SK-N-SH (cell line): ENCODE results near the gene MSH4. TPM values are rescaled to one million over a fixed set of nuclear protein-coding genes. Genes with fewer than 3 reads are reported as not detected.

Source experiments
- CTCF ChIA-PET: fragments of 300-600, 350-600 bp; formaldehyde crosslinking; extraction: SDS; loops from one replicate; lab custom pipeline; 2021; lab: Yijun Ruan, JAX
- POLR2A ChIA-PET: fragments of 350-600 bp; sonication (Branson Sonifier 250); formaldehyde crosslinking; extraction: SDS; loops from one replicate; lab custom pipeline; 2020; ENCODE audit warnings: antibody characterized with exemption, inconsistent platforms; lab: Yijun Ruan, JAX
- DNase-seq: peaks from one replicate; pipeline ENCODE4 v3.0.0; 2012
- H2AFZ ChIP-seq: fragments of 200-600 bp; sonication (generic); 2 replicates; pipeline ENCODE4 v1.8.1; 2016; ENCODE audit warnings: antibody characterized with exemption, mild to moderate bottlenecking, low read depth
- H3F3A ChIP-seq: fragments of 200-600 bp; sonication (generic); replicated peaks from 2 replicates; pipeline ENCODE3; 2016; ENCODE audit warnings: antibody characterized with exemption, mild to moderate bottlenecking; ENCODE audit not compliant: insufficient read depth
- H3K27ac ChIP-seq, 2 experiments: fragments of 200-500 bp in 1 of 2; fragments of 200-600 bp in 1 of 2; sonication (Bioruptor generic) in 1 of 2; sonication (generic), shearing (Covaris generic) in 1 of 2; 2 replicates each; pipeline versions ENCODE4 v1.5.1 to v1.6.1; 2014 to 2016; ENCODE audit warnings: low read depth in 2 of 2, inconsistent platforms in 1 of 2, low read length in 1 of 2, mild to moderate bottlenecking in 1 of 2, mixed read lengths in 1 of 2
- H3K27me3 ChIP-seq: fragments of 200-600 bp; sonication (generic), shearing (Covaris generic); 2 replicates; pipeline ENCODE4 v1.6.1; 2016; ENCODE audit warnings: mixed run types; ENCODE audit not compliant: insufficient read depth
- H3K36me3 ChIP-seq, 2 experiments: fragments of 200-500 bp in 1 of 2; fragments of 200-600 bp in 1 of 2; sonication (Bioruptor generic) in 1 of 2; sonication (generic) in 1 of 2; replicated peaks in 1 of 2; 2 replicates each; pipeline versions ENCODE3 to v1.5.1; 2014 to 2016; ENCODE audit warnings: low read length in 1 of 2, mild to moderate bottlenecking in 1 of 2; ENCODE audit not compliant: insufficient read depth in 2 of 2, control insufficient read depth in 1 of 2
- H3K4me1 ChIP-seq, 2 experiments: fragments of 200-500 bp in 1 of 2; fragments of 200-600 bp in 1 of 2; sonication (Bioruptor generic) in 1 of 2; sonication (generic), shearing (Covaris generic) in 1 of 2; 2 replicates each; pipeline versions ENCODE4 v1.5.1 to v1.6.1; 2014 to 2016; ENCODE audit warnings: low read depth in 1 of 2, low read length in 1 of 2, mixed run types in 1 of 2; ENCODE audit not compliant: insufficient read depth in 2 of 2, control insufficient read depth in 1 of 2
- H3K4me2 ChIP-seq: fragments of 200-600 bp; sonication (generic), shearing (Covaris generic); 2 replicates; pipeline ENCODE4 v1.6.1; 2017; ENCODE audit warnings: mixed run types
- H3K4me3 ChIP-seq, 2 experiments: fragments of 200-500 bp in 1 of 2; fragments of 200-600 bp in 1 of 2; sonication (Bioruptor generic) in 1 of 2; sonication (generic), shearing (Covaris generic) in 1 of 2; 2 replicates each; pipeline versions ENCODE4 v1.5.1 to v1.8.1; 2014 to 2016; ENCODE audit warnings: low read depth in 2 of 2, inconsistent platforms in 1 of 2, low read length in 1 of 2, mild to moderate bottlenecking in 1 of 2, mixed read lengths in 1 of 2, moderate library complexity in 1 of 2
- H3K79me2 ChIP-seq: fragments of 200-600 bp; sonication (generic); 2 replicates; pipeline ENCODE4 v1.8.1; 2017; ENCODE audit warnings: mild to moderate bottlenecking; ENCODE audit not compliant: insufficient read depth
- H3K9ac ChIP-seq: fragments of 200-600 bp; sonication (generic); 2 replicates; pipeline ENCODE4 v1.6.1; 2017; ENCODE audit warnings: mixed run types
- H3K9me2 ChIP-seq: fragments of 200-600 bp; sonication (generic); 2 replicates; pipeline ENCODE4 v1.6.1; 2017; ENCODE audit warnings: mixed run types
- H3K9me3 ChIP-seq: fragments of 200-600 bp; sonication (generic); 2 replicates; pipeline ENCODE4 v1.6.1; 2017; ENCODE audit warnings: mixed run types, mild to moderate bottlenecking, moderate library complexity
- H4K20me1 ChIP-seq: fragments of 200-600 bp; sonication (generic); 2 replicates; pipeline ENCODE4 v1.6.1; 2017; ENCODE audit warnings: mild to moderate bottlenecking, mixed run types; ENCODE audit not compliant: insufficient read depth
- EP300 ChIP-seq, 2 experiments: IDR thresholded peaks; 2 replicates each; pipeline versions ENCODE4 v1.4.0 to v1.6.1; 2012; ENCODE audit warnings: borderline replicate concordance in 1 of 2, low read depth in 1 of 2, low read length in 1 of 2
- FOSL2 ChIP-seq: IDR thresholded peaks from 2 replicates; pipeline ENCODE4 v1.4.0; 2012; ENCODE audit warnings: low read depth, mild to moderate bottlenecking, moderate library complexity, borderline replicate concordance
- JUND ChIP-seq: IDR thresholded peaks from 2 replicates; pipeline ENCODE4 v1.4.0; 2012
- MEF2A ChIP-seq: IDR thresholded peaks from 2 replicates; pipeline ENCODE4 v1.4.0; 2012; ENCODE audit warnings: low read depth, borderline replicate concordance
- NFIC ChIP-seq: IDR thresholded peaks from 2 replicates; pipeline ENCODE4 v1.4.0; 2012; ENCODE audit warnings: borderline replicate concordance
- POLR2AphosphoS5 ChIP-seq: IDR thresholded peaks from 2 replicates; pipeline ENCODE4 v1.6.1; 2012; ENCODE audit warnings: low read depth, low read length
- RCOR1 ChIP-seq: fragments of 150-350 bp; IDR thresholded peaks from 2 replicates; pipeline ENCODE4 v1.6.1; 2017; ENCODE audit warnings: antibody characterized with exemption, low read length
- RXRA ChIP-seq: IDR thresholded peaks from 2 replicates; pipeline ENCODE4 v1.4.0; 2012; ENCODE audit warnings: low read depth, mild to moderate bottlenecking, borderline replicate concordance
- YY1 ChIP-seq: IDR thresholded peaks from 2 replicates; pipeline ENCODE4 v1.4.0; 2012; ENCODE audit warnings: low read depth, mild to moderate bottlenecking
- WGBS: methylation state at CpG from one replicate; pipeline ENCODE4 v1.1.6; 2017; ENCODE audit warnings: low lambda C conversion rate; 5-methylcytosine and 5-hydroxymethylcytosine counted together
- polyA plus RNA-seq, 3 experiments: library from polyadenylated mRNA; depleted of rRNA; stranded (reverse); fragments of >200 nt; gene quantifications; 2 replicates each; pipeline ENCODE4 v1.2.3, GENCODE V29; 2012
- TF ChIP-seq, protein P1 (sequence below): IDR thresholded peaks from 2 replicates; pipeline ENCODE4 v1.4.0; 2012; ENCODE audit warnings: low read depth
- TF ChIP-seq, protein P2 (sequence below): IDR thresholded peaks from 2 replicates; pipeline ENCODE4; 2012
- TF ChIP-seq, protein P3 (sequence below): IDR thresholded peaks from 2 replicates; pipeline ENCODE4 v1.4.0; 2012; ENCODE audit warnings: low read depth, borderline replicate concordance

Gene MSH4
- polyA plus RNA-seq, 1 of the 3 experiments (the other 2 are of a cell fraction), result not detected

DNA sequence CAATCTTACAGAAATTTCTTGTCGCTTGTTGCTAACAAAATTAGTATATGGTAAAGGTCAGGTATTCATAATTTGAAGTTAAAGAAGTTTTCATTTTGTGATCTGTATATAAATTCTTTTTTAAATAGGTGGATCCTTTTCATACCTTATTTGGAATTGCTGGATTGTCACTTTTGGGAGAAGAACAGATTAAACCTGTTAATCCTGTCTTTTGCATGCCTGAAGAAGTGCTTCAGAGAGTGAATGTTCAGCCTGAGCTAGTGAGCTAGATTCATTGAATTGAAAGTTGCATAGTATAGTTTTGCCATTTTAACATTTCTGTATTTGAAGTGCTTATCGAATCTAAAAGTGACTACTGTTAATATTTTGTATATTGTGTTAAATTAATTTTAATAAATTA lies 2.3 kb upstream of the MSH4 start:
- WGBS, result 98% methylated on average over 2 of the region's 2 CpGs

DNA sequence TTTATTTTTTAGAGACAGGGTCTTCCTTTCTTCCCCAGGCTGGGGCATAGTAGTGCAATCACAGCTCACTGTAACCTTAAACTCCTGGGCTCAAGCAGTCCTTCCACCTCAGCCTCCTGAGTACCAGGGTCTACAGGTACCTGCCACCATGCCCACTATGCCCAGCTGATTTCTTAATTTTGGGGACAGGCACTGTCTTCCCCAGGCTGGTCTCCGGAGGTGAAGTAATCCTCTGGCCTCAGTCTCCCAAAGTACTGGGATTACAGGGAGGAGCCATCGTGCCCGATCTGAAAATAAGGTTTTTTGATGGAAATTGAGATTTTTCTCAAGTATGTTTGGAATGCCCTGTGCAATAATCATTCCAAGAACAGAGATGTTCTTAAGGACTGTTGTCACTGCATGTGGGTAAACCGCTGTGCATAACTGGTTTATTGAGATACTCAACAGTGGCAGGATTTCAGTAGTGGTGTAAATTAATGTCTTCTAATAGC lies 934 bp upstream of the MSH4 start:
- Histone ChIP-seq H3K27me3 (no peaks in the 10 kb centered on the region), H2AFZ (no peak overlapping the region), H3K4me1 (peaks cover 0 to 17% of the 10 kb centered on the region in 2 experiments; a peak in 2 of 4 replicates), H3K9ac (no peak overlapping the region), H3K9me2 (no peaks in the 10 kb centered on the region), H3K4me2 (no peak overlapping the region), H3K36me3 (peaks cover 48 to 59% of the 10 kb centered on the region in 2 experiments), H4K20me1 (peaks cover 46% of the 10 kb centered on the region), H3K79me2 (peaks cover 28% of the 10 kb centered on the region), H3K9me3 (no peaks in the 10 kb centered on the region), H3K27ac (no peak overlapping the region), H3F3A (peaks cover 71% of the 10 kb centered on the region), H3K4me3 (no peak overlapping the region)
- TF ChIP-seq EP300 (IDR thresholded peaks at IDR 0.05; ENCODE audit: borderline replicate concordance in 1 of 2, low read depth in 1 of 2, low read length in 1 of 2) (no peak), POLR2AphosphoS5 (peak; percentile 45; the same call in 1 of the 2 replicates), JUND (peak; percentile 5; the same call in 1 of the 2 replicates), FOSL2 (no peak)
- POLR2A ChIA-PET, result interaction anchor here (1.7 kb wide), 1 partner anchor 10 kb away, joined by 8 read pairs; the partner anchor contains the start of gene RABGGTB
- DNase-seq, result no peak
- WGBS, result 98% methylated on average over 4 of the region's 4 CpGs
- CTCF ChIA-PET, result no interaction called here

More for the DNA sequence above, 2.3 kb upstream of the MSH4 start:
- no peak overlapping the region for H2AFZ ChIP-seq
- CTCF ChIA-PET, result no interaction called here
- H3K27ac ChIP-seq, result no peak overlapping the region
- no peaks in the 10 kb centered on the region for H3K9me2 ChIP-seq
- DNase-seq, result no peak
- no peaks in the 10 kb centered on the region for H3K27me3 ChIP-seq
- TF ChIP-seq FOSL2, result no peak
- TF ChIP-seq, protein P1, sequence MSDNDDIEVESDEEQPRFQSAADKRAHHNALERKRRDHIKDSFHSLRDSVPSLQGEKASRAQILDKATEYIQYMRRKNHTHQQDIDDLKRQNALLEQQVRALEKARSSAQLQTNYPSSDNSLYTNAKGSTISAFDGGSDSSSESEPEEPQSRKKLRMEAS, result no peak
- TF ChIP-seq NFIC, result no peak
- H3F3A ChIP-seq, result peaks cover 74% of the 10 kb centered on the region
- H3K4me2 ChIP-seq, result no peak overlapping the region
- peaks cover 41% of the 10 kb centered on the region for H3K79me2 ChIP-seq
- no peak overlapping the region; a peak in 1 of 4 replicates for H3K4me3 ChIP-seq
- no peak overlapping the region for H3K9ac ChIP-seq
- H4K20me1 ChIP-seq, result peaks cover 60% of the 10 kb centered on the region
- POLR2A ChIA-PET, result no interaction called here
- peaks cover 4 to 22% of the 10 kb centered on the region in 2 experiments for H3K4me1 ChIP-seq
- no peaks in the 10 kb centered on the region for H3K9me3 ChIP-seq
- peaks cover 60 to 71% of the 10 kb centered on the region in 2 experiments for H3K36me3 ChIP-seq

DNA sequence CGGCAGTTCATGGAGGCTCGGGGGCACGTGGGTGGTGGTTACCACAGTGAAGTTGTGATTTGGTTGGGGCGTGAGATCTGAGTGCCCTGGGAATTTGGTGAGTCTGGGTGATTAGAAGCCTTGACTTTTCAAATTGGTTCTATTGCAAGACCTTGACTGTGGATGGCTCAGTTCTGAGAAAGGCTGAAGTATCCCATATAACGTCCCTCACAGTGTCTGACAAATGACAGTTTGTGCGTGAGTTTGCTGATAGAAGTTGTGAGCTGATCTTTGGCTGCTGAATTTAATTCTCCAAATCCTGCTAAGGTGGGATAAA lies 549 bp downstream of the MSH4 start:
- TF ChIP-seq, protein P2, sequence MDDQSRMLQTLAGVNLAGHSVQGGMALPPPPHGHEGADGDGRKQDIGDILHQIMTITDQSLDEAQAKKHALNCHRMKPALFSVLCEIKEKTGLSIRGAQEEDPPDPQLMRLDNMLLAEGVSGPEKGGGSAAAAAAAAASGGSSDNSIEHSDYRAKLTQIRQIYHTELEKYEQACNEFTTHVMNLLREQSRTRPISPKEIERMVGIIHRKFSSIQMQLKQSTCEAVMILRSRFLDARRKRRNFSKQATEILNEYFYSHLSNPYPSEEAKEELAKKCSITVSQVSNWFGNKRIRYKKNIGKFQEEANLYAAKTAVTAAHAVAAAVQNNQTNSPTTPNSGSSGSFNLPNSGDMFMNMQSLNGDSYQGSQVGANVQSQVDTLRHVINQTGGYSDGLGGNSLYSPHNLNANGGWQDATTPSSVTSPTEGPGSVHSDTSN, result no peak
- TF ChIP-seq YY1 (no peak), MEF2A (no peak), POLR2AphosphoS5 (peak; percentile 55), RXRA (no peak), RCOR1 (no peak)
- TF ChIP-seq, protein P3, sequence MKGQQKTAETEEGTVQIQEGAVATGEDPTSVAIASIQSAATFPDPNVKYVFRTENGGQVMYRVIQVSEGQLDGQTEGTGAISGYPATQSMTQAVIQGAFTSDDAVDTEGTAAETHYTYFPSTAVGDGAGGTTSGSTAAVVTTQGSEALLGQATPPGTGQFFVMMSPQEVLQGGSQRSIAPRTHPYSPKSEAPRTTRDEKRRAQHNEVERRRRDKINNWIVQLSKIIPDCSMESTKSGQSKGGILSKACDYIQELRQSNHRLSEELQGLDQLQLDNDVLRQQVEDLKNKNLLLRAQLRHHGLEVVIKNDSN, result no peak
- Histone ChIP-seq H3K9me3 (no peaks in the 10 kb centered on the region), H3K4me1 (peaks cover 0 to 3% of the 10 kb centered on the region in 2 experiments; a peak in 1 of 4 replicates), H3K79me2 (peaks cover 14% of the 10 kb centered on the region; the same call in 1 of the 2 replicates), H3K9me2 (no peaks in the 10 kb centered on the region), H4K20me1 (peaks cover 32% of the 10 kb centered on the region), H3K9ac (no peak overlapping the region), H3K36me3 (peaks cover 34 to 44% of the 10 kb centered on the region in 2 experiments), H3K4me3 (no peak overlapping the region), H3F3A (peaks cover 58% of the 10 kb centered on the region), H3K27me3 (no peaks in the 10 kb centered on the region), H3K27ac (no peak overlapping the region), H2AFZ (no peak overlapping the region), H3K4me2 (no peak overlapping the region)
- 86% methylated on average over 6 of the region's 6 CpGs for WGBS
- DNase-seq, result no peak
- CTCF ChIA-PET, result no interaction called here
- POLR2A ChIA-PET, result no interaction called here
